ENCODE results near the gene AGPAT3. TPM values are rescaled to one million over a fixed set of nuclear protein-coding genes. Genes with fewer than 3 reads are reported as not detected.

The AGPAT3 gene
- total RNA-seq, 1 experiment from 2014 or later, result 9.2 TPM

GRCh38 chr21:43956019-43956669 is 91.1 kb downstream of the AGPAT3 start:
- H3K4me3 ChIP-seq (ENCODE audit: insufficient read depth, low read depth, low read length), result no peak overlapping the region
- no peaks in the 10 kb centered on the region for H3K27me3 ChIP-seq (ENCODE audit: control insufficient read depth, insufficient read depth, low read length)
- no peaks in the 10 kb centered on the region for H3K36me3 ChIP-seq (replicated peaks; ENCODE audit: control insufficient read depth, insufficient read depth, low read length)
- DNase-seq, result no peak

GRCh38 chr21:43956670-43957035 is 91.6 kb downstream of the AGPAT3 start:
- H3K4me3 ChIP-seq (ENCODE audit: insufficient read depth, low read depth, low read length), result no peak overlapping the region
- no peaks in the 10 kb centered on the region for H3K36me3 ChIP-seq (replicated peaks; ENCODE audit: control insufficient read depth, insufficient read depth, low read length)
- no peak for DNase-seq
- H3K27me3 ChIP-seq (ENCODE audit: control insufficient read depth, insufficient read depth, low read length), result no peaks in the 10 kb centered on the region

GRCh38 chr21:43957128-43957571 is 92.1 kb downstream of the AGPAT3 start:
- H3K4me3 ChIP-seq (ENCODE audit: insufficient read depth, low read depth, low read length), result no peak overlapping the region
- H3K27me3 ChIP-seq (ENCODE audit: control insufficient read depth, insufficient read depth, low read length), result no peaks in the 10 kb centered on the region
- DNase-seq, result peak; percentile 63
- no peaks in the 10 kb centered on the region for H3K36me3 ChIP-seq (replicated peaks; ENCODE audit: control insufficient read depth, insufficient read depth, low read length)

GRCh38 chr21:43957611-43958362 is 92.8 kb downstream of the AGPAT3 start:
- no peaks in the 10 kb centered on the region for H3K27me3 ChIP-seq (ENCODE audit: control insufficient read depth, insufficient read depth, low read length)
- peak; percentile 71 for DNase-seq
- no peak overlapping the region for H3K4me3 ChIP-seq (ENCODE audit: insufficient read depth, low read depth, low read length)
- no peaks in the 10 kb centered on the region for H3K36me3 ChIP-seq (replicated peaks; ENCODE audit: control insufficient read depth, insufficient read depth, low read length)

GRCh38 chr21:43958364-43959158 is 93.5 kb downstream of the AGPAT3 start:
- H3K36me3 ChIP-seq (replicated peaks; ENCODE audit: control insufficient read depth, insufficient read depth, low read length), result no peaks in the 10 kb centered on the region
- H3K27me3 ChIP-seq (ENCODE audit: control insufficient read depth, insufficient read depth, low read length), result no peaks in the 10 kb centered on the region
- no peak for DNase-seq
- no peak overlapping the region for H3K4me3 ChIP-seq (ENCODE audit: insufficient read depth, low read depth, low read length)

- peak; percentile 64 for DNase-seq
- Histone ChIP-seq H3K4me3 (ENCODE audit: insufficient read depth, low read depth, low read length) (no peak overlapping the region), H3K36me3 (replicated peaks; ENCODE audit: control insufficient read depth, insufficient read depth, low read length) (no peaks in the 10 kb centered on the region), H3K27me3 (ENCODE audit: control insufficient read depth, insufficient read depth, low read length) (no peaks in the 10 kb centered on the region)
These were observed 94.5 kb downstream of the AGPAT3 start for GRCh38 chr21:43959231-43960116.

GRCh38 chr21:43961382-43961909 is 96.4 kb downstream of the AGPAT3 start:
- no peak overlapping the region for H3K4me3 ChIP-seq (ENCODE audit: insufficient read depth, low read depth, low read length)
- no peaks in the 10 kb centered on the region for H3K36me3 ChIP-seq (replicated peaks; ENCODE audit: control insufficient read depth, insufficient read depth, low read length)
- no peaks in the 10 kb centered on the region for H3K27me3 ChIP-seq (ENCODE audit: control insufficient read depth, insufficient read depth, low read length)
- DNase-seq, result no peak

- no peaks in the 10 kb centered on the region for H3K27me3 ChIP-seq (ENCODE audit: control insufficient read depth, insufficient read depth, low read length)
- H3K4me3 ChIP-seq (ENCODE audit: insufficient read depth, low read depth, low read length), result no peak overlapping the region
- peak; percentile 35 for DNase-seq
- no peaks in the 10 kb centered on the region for H3K36me3 ChIP-seq (replicated peaks; ENCODE audit: control insufficient read depth, insufficient read depth, low read length)
These were observed 101.0 kb downstream of the AGPAT3 start for GRCh38 chr21:43965911-43966585.

- DNase-seq, result peak; percentile 57
These were observed 102.0 kb downstream of the AGPAT3 start for GRCh38 chr21:43966946-43967512.

GRCh38 chr21:43967981-43968380 is 103.0 kb downstream of the AGPAT3 start:
- Histone ChIP-seq H3K27me3 (ENCODE audit: control insufficient read depth, insufficient read depth, low read length) (no peaks in the 10 kb centered on the region), H3K4me3 (ENCODE audit: insufficient read depth, low read depth, low read length) (no peak overlapping the region), H3K36me3 (replicated peaks; ENCODE audit: control insufficient read depth, insufficient read depth, low read length) (no peaks in the 10 kb centered on the region)
- no peak for DNase-seq

More at GRCh38 chr21:43966946-43967512, 102.0 kb downstream of the AGPAT3 start:
- no peaks in the 10 kb centered on the region for H3K27me3 ChIP-seq (ENCODE audit: control insufficient read depth, insufficient read depth, low read length)
- no peaks in the 10 kb centered on the region for H3K36me3 ChIP-seq (replicated peaks; ENCODE audit: control insufficient read depth, insufficient read depth, low read length)
- H3K4me3 ChIP-seq (ENCODE audit: insufficient read depth, low read depth, low read length), result no peak overlapping the region

GRCh38 chr21:43968410-43969114 is 103.5 kb downstream of the AGPAT3 start:
- DNase-seq, result peak; percentile 51
- H3K27me3 ChIP-seq (ENCODE audit: control insufficient read depth, insufficient read depth, low read length), result no peaks in the 10 kb centered on the region
- H3K36me3 ChIP-seq (replicated peaks; ENCODE audit: control insufficient read depth, insufficient read depth, low read length), result no peaks in the 10 kb centered on the region
- no peak overlapping the region for H3K4me3 ChIP-seq (ENCODE audit: insufficient read depth, low read depth, low read length)

- Histone ChIP-seq H3K36me3 (replicated peaks; ENCODE audit: control insufficient read depth, insufficient read depth, low read length) (no peaks in the 10 kb centered on the region), H3K4me3 (ENCODE audit: insufficient read depth, low read depth, low read length) (no peak overlapping the region), H3K27me3 (ENCODE audit: control insufficient read depth, insufficient read depth, low read length) (no peaks in the 10 kb centered on the region)
- peak; percentile 49 for DNase-seq
These were observed 104.1 kb downstream of the AGPAT3 start for GRCh38 chr21:43969115-43969444.

GRCh38 chr21:43970551-43970950 is 105.5 kb downstream of the AGPAT3 start:
- peak; percentile 39 for DNase-seq
- Histone ChIP-seq H3K27me3 (ENCODE audit: control insufficient read depth, insufficient read depth, low read length) (no peaks in the 10 kb centered on the region), H3K4me3 (ENCODE audit: insufficient read depth, low read depth, low read length) (no peak overlapping the region), H3K36me3 (replicated peaks; ENCODE audit: control insufficient read depth, insufficient read depth, low read length) (no peaks in the 10 kb centered on the region)

Data from H7 (cell line).